Left lung (tissue), 10 donors: Measurements from ENCODE around the gene TTBK1. TPM values are rescaled to one million over a fixed set of nuclear protein-coding genes. Genes with fewer than 3 reads are reported as not detected.

Source experiments
- ATAC-seq: fragments of 200-7000 bp; cut with Tn5 transposase; one replicate; pipeline ENCODE4 v1.9.1; 2020; ENCODE audit warnings: moderate library complexity
- DNase-seq, 4 donors: peaks; one replicate each; pipeline ENCODE4 v3.0.0-alpha.2; 2013 to 2020
- H3K27ac ChIP-seq, 2 donors: fragments of 200-600 bp; sonication (generic) in 1 of 2; one replicate each; pipeline versions ENCODE4 v1.5.0 to v1.8.0; 2020 to 2021
- H3K27me3 ChIP-seq, 2 donors: fragments of 200-600 bp; sonication (generic) in 1 of 2; one replicate each; pipeline versions ENCODE4 v1.5.0 to v1.8.0; 2020 to 2021
- H3K36me3 ChIP-seq, 2 donors: fragments of 200-600 bp; sonication (generic) in 1 of 2; one replicate each; pipeline versions ENCODE4 v1.5.0 to v1.8.0; 2020 to 2021
- H3K4me1 ChIP-seq, 2 donors: fragments of 200-600 bp; one replicate each; pipeline ENCODE4 v1.8.0; 2021
- H3K4me3 ChIP-seq, 2 donors: fragments of 200-600 bp; sonication (generic) in 1 of 2; one replicate each; pipeline versions ENCODE4 v1.5.0 to v1.8.0; 2020 to 2021; ENCODE audit warnings: mild to moderate bottlenecking in 1 of 2
- H3K9me3 ChIP-seq, 2 donors: fragments of 200-600 bp; sonication (generic) in 1 of 2; one replicate each; pipeline versions ENCODE4 v1.5.0 to v1.8.0; 2020 to 2021
- CTCF ChIP-seq, 2 donors: fragments of 200-600 bp; sonication (generic) in 1 of 2; IDR thresholded peaks; one replicate each; pipeline versions ENCODE4 v1.5.0 to v1.8.0; 2021; ENCODE audit warnings: antibody characterized with exemption in 2 of 2
- intact Hi-C, 2 donors: fragments of 100-400 bp; cut with DNase I; formaldehyde crosslinking; loops; one replicate each; pipeline versions ENCODE4 v1.11.2 to v1.14.2; 2022
- polyA plus RNA-seq, 6 donors: library from polyadenylated mRNA; unstranded; fragments of 120-200 nt; gene quantifications; one replicate each; pipeline ENCODE4 v1.2.1, GENCODE V29; 2013; ENCODE audit not compliant: insufficient read length in 6 of 6
- total RNA-seq, 2 donors: library from RNA; stranded (reverse); fragmentation: NEBNext Ultra II Directional; extraction: Animal tissue kit (Norgen Biotek cat#: 25700); gene quantifications; one replicate each; pipeline ENCODE4 v1.2.1, GENCODE V29; 2021
- donor health status: DM: no; HTN: yes; CAD: no.
- donor health status: DM: no; HTN: no; CAD: no.

The TTBK1 gene
- total and polyA plus RNA-seq, 8 donors: 0.08 to 0.94 (median 0.62) TPM

GRCh38 chr6:43262000-43262779, 18.9 kb downstream of the TTBK1 start:
- Histone ChIP-seq H3K36me3 (no peaks in the 10 kb centered on the region), H3K4me1 (no peaks in the 10 kb centered on the region), H3K27me3 (no peaks in the 10 kb centered on the region), H3K27ac (no peak overlapping the region), H3K9me3 (no peaks in the 10 kb centered on the region), H3K4me3 (no peak overlapping the region)
- ATAC-seq (peak; percentile 38), DNase-seq (peak in 1 of 4 donors; percentile 40)
- intact Hi-C loops: loop anchor here in 1 of 2 donors (10.0 kb wide), 1 partner anchor 243 kb away; no protein-coding TSS in a partner anchor
- no peak for TF ChIP-seq CTCF (IDR thresholded peaks at IDR 0.05)

- ATAC-seq: no peak
- H3K4me1 ChIP-seq: no peaks in the 10 kb centered on the region
- no peak overlapping the region for H3K4me3 ChIP-seq
- no peaks in the 10 kb centered on the region for H3K36me3 ChIP-seq
- peaks cover 0 to under 1% of the 10 kb centered on the region in 2 donors for H3K27me3 ChIP-seq
- no peak for TF ChIP-seq CTCF (IDR thresholded peaks at IDR 0.05)
- H3K27ac ChIP-seq: no peak overlapping the region
- intact Hi-C loops: loop anchor here in 1 of 2 donors (10.0 kb wide), 1 partner anchor 242 kb away; no protein-coding TSS in a partner anchor
- DNase-seq: no peak
- H3K9me3 ChIP-seq: no peaks in the 10 kb centered on the region
These were observed 19.6 kb downstream of the TTBK1 start for GRCh38 chr6:43262780-43263313.

- DNase-seq (peak; percentile 46 to 91 (median 77)), ATAC-seq (peak; percentile 94)
- peaks cover 0 to 8% of the 10 kb centered on the region in 2 donors for H3K27me3 ChIP-seq
- no peak overlapping the region for H3K27ac ChIP-seq
- no peak overlapping the region for H3K4me3 ChIP-seq
- no peaks in the 10 kb centered on the region for H3K36me3 ChIP-seq
- no peaks in the 10 kb centered on the region for H3K9me3 ChIP-seq
- peaks cover 0 to 2% of the 10 kb centered on the region in 2 donors for H3K4me1 ChIP-seq
- peak; percentile 52 to 65 for TF ChIP-seq CTCF (IDR thresholded peaks at IDR 0.05)
- intact Hi-C loops: loop anchor here in 1 of 2 donors (10.0 kb wide), 1 partner anchor 241 kb away; no protein-coding TSS in a partner anchor
These were observed 20.3 kb downstream of the TTBK1 start for GRCh38 chr6:43263314-43264178.

GRCh38 chr6:43264599-43265145, 21.4 kb downstream of the TTBK1 start:
- DNase-seq: no peak
- ATAC-seq: no peak
- intact Hi-C loops: loop anchor here in 1 of 2 donors (10.0 kb wide), 1 partner anchor 240 kb away; no protein-coding TSS in a partner anchor
- TF ChIP-seq CTCF (IDR thresholded peaks at IDR 0.05): no peak
- H3K4me1 ChIP-seq: peaks cover 8 to 10% of the 10 kb centered on the region in 2 donors
- no peaks in the 10 kb centered on the region for H3K9me3 ChIP-seq
- peaks cover 0 to 19% of the 10 kb centered on the region in 2 donors for H3K27me3 ChIP-seq
- H3K4me3 ChIP-seq: no peak overlapping the region
- H3K36me3 ChIP-seq: no peaks in the 10 kb centered on the region
- no peak overlapping the region for H3K27ac ChIP-seq
